ENCODE results near the gene NECTIN4. TPM values are rescaled to one million over a fixed set of nuclear protein-coding genes. Genes with fewer than 3 reads are reported as not detected.

NECTIN4 gene
- total RNA-seq, 2 donors from 2014 or later, result 0.16 TPM; not detected in 1

DNA sequence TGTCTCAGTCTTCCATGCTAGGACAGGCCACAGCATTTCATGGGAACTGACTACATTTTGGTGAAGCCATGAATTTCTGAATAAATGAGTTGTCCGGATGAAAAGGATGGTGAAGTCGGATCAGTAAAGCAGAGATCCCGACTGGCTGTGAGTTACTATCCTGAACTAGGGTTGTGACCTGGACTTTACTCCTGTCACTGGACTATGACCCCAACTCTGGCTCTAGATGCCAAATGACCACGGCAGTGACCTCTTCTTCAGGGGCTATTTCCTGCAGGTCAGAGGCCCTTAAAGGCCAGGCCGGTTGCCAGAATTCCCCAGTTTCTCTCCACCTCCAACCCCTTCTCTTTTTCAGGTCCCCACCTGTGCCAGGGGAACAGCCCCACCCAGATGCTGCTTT, 1.7 kb upstream of the NECTIN4 start:
- Mint-ChIP-seq H3K9me3 (no peaks in the 10 kb centered on the region), H3K36me3 (no peaks in the 10 kb centered on the region), H3K27ac (no peak overlapping the region)
- ATAC-seq (no peak), DNase-seq (ENCODE audit: low spot score in 2 of 2) (no peak)

DNA sequence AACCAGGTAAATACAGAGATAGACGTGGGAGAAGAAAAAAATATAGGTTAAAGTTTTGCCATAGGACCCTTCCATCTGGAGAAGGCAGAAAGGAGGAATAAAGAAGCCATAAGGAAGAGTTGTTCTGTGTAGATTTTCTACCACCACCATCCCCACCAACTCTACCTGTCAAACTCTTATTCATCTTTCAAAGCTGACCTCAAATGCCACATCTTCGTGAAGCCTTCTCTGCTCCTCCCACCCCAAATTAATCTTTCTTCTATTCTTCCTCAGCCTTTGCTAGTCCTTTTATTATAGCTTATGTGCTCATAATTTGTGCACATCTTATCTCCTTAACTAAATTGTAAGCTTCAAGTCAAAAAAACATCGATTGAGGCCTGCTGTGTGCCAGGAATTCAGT, 1.3 kb upstream of the NECTIN4 start:
- no peak for DNase-seq (ENCODE audit: low spot score in 2 of 2)
- Mint-ChIP-seq H3K27ac (no peak overlapping the region), H3K36me3 (no peaks in the 10 kb centered on the region), H3K9me3 (no peaks in the 10 kb centered on the region)
- no peak for ATAC-seq

DNA sequence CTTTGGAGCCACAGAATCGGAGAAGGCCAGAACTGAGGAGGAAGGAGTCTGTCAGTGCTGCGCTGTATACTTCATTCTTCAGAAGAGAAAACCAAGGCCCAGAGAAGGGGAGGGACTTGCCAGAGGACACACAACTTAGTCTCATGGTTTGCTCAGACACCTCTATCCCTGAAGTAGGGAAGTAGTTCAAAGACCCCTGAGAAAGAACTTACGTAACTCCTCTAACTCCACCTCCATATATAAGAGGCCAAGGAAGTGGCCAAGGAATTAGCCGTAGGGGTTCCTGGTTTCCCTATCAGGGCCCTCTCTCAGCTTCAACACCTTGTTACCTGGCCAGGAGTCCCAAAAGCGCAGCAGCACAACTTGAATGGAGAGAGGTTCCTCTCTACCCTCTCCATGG, 580 bp upstream of the NECTIN4 start:
- ATAC-seq, result no peak
- no peaks in the 10 kb centered on the region for H3K36me3 Mint-ChIP-seq
- DNase-seq (ENCODE audit: low spot score in 2 of 2), result no peak
- no peaks in the 10 kb centered on the region for H3K9me3 Mint-ChIP-seq
- H3K27ac Mint-ChIP-seq, result no peak overlapping the region

DNA sequence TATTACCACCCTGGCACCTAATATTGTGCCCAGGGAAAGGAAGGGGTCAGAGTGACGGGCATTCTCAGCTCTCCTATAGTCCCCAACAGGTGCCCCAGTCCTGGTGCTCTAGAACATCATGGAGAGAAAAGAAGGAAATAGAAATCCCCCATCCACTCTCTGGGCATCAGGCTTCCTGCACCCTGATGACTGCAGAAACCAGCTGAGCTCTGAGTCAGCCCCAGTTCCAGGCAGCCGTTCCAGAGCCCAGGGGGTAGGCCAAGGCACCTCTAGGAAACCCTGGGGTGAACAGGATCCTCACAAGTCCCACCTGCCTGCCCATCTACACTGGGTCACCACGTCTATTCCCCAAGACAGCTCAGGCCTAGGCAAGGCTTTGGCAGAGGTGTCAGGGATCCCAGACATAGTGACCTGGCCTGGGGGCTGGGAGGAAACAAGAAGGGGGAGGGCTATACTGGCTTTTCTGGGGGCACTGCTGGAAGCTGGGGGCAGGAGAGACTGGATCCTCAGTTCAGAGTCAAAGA, 709 bp downstream of the NECTIN4 start:
- Mint-ChIP-seq H3K9me3 (no peaks in the 10 kb centered on the region), H3K27ac (no peak overlapping the region), H3K36me3 (no peaks in the 10 kb centered on the region)
- DNase-seq (ENCODE audit: low spot score in 2 of 2) (no peak), ATAC-seq (no peak)

DNA sequence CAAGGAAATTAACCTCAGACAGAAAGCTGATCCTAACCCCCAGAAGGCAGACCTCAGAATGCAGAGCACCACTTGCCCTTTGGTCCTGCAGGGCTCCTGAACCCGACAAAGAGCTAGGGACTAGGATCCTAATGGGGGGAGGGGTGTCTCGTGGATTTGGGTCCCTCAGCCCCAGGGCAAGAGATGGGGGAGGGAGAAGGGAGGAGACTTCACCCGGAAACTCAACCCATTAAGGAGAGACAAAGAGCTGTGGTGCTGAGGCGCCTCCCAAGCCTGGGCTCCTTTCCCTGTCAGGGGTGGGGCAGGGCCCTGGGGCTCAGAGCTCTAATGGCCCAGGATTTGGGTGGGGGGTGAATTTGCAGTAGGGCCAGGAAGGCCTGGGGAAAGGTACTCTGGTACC, 2.9 kb downstream of the NECTIN4 start:
- Mint-ChIP-seq H3K9me3 (no peaks in the 10 kb centered on the region), H3K27ac (no peak overlapping the region), H3K36me3 (no peaks in the 10 kb centered on the region)
- DNase-seq (ENCODE audit: low spot score in 2 of 2) (no peak), ATAC-seq (no peak)

DNA sequence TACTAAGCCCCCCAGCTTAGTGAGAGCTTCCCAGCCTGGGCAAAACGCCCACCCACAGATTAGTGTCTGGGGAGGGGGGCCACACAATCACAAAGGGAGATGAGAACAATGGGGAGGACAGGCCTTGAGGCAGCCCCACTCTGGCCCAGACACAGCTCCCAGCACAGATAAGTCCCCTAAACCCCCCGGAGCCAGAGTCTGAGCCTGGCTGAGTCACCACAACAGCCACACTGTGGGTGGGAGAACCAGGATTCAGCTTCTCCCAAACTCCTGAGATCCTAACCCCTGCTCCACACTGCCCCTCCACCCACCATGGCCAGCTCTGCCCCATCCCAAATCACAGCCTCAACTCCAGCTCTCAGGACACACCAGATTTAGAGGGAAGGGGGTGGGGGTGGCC, 4.2 kb downstream of the NECTIN4 start:
- no peak for ATAC-seq
- DNase-seq (ENCODE audit: low spot score in 2 of 2), result no peak
- Mint-ChIP-seq H3K36me3 (no peaks in the 10 kb centered on the region), H3K27ac (peak overlapping the region in 1 of 2 donors; percentile 25), H3K9me3 (no peaks in the 10 kb centered on the region)

DNA sequence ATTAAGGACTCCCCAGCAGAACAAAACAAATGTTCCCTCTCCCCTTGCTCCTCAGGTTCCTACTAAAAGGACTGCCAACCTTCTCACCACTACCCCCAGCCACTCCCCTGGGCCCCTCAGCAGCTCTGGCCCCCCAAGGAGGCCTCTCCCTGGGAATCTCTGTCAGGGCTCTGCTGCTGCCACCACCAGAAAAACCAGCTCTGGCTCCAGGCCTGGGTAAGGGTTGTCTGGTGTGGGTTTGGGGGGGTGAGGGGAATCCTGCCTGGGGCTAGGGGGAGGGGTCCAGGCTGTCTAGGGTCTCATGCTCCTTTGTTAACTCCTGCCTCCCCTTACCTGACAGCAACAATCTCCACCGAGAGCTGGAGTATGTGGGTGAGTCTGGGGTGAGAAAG, 4.8 kb downstream of the NECTIN4 start:
- DNase-seq (ENCODE audit: low spot score in 2 of 2) (no peak), ATAC-seq (no peak)
- Mint-ChIP-seq H3K36me3 (no peaks in the 10 kb centered on the region), H3K9me3 (no peaks in the 10 kb centered on the region), H3K27ac (no peak overlapping the region)

DNA sequence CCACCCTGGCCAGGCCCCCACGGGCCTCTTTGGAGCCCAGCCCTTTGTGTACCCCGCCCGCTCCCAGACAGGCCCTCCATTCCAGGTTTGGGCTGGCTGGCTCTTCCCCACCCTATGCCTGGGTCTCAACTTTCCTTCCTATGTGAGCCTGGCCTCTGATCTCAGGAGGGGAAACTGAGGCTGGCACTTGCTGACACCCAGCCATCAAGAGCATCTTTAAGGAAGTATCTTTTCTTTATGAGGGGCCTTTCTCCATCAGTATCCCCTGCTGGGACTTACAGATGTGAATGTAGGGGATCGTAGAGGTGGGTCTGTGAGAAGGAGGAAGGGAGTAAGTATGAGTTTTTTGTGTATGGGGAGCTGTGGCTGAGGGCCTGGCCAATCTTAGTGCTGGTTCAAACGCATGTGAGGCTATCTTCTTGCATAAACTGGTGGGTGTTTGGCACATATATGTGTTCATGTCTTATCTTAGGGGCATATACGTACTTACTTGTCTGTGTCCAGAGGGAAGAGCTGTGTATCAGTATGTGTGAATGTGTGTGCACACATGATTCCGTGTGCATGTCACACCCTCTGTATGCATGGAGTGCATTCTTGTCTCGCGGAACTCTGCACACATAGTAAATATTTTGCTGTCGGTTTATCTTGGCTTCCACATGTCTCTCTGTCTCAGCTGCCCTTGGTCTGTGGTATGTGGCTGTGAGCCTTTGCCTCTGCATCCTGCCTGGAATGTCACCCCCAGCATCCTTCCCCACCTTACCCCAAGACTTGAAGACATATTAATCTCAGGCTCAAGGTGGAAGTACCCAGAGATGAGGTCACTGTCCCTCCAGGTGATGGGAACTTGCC, 5.4 kb downstream of the NECTIN4 start:
- ATAC-seq, result no peak
- no peak for DNase-seq (ENCODE audit: low spot score in 2 of 2)
- H3K36me3 Mint-ChIP-seq, result no peaks in the 10 kb centered on the region
- no peaks in the 10 kb centered on the region for H3K9me3 Mint-ChIP-seq
- H3K27ac Mint-ChIP-seq, result no peak overlapping the region

DNA sequence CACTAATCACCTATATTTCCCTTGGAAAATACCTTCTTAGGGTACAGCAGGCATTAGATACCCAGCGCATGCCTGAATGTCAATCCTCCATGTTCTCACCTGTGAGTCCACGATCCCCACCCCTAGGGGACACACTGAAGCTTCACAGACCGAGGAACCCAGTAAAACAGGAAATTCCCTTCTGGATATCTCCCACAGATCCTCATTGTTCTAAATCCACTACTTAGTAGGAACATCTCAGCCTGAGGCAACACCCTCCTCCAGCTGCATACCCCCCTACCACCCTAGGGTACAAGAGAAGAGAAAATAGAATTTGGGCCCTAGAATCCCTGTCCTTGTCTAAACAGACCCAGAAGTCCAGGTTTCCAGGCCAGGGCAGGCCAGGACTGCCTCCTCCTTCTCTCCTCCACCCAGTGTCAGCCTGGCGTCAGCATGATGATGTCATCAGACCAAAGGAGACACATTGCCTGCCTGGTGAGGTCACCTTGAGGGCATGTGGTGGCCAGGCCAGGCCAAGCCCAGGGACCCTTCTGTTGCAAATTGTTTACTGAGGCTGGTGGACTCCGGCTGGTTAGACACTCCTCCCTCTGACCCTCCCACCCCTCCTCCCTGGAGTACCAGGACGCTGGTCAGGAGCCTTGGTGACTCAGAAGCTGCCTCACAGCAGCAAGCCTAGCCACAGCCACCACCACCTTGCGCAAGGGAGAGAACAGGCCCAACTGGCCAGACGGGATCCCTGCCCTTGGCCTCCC, 6.2 kb downstream of the NECTIN4 start:
- DNase-seq (ENCODE audit: low spot score in 2 of 2), result no peak
- no peaks in the 10 kb centered on the region for H3K36me3 Mint-ChIP-seq
- peak in 1 of 2 donors; percentile 83 for ATAC-seq
- no peaks in the 10 kb centered on the region for H3K9me3 Mint-ChIP-seq
- no peak overlapping the region for H3K27ac Mint-ChIP-seq

DNA sequence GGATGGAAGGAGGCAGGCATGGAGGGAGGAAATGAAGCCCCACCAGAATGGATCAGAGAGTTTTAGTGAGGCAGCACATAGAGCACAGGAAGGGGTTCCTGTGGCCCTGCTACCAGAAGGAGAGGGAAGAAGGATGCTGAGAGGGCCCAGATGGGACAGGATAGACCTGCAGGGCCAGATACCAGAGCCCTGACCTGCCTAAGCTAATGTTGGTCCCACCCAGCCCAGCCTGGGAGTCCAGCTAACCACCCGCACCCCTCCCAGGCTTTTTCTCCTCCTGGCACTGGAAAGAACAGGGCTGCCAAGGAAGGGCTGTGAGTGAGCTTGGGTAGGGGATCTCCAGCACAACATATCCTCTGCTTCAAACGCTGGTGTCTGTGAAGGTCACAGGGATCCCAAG, 6.9 kb downstream of the NECTIN4 start:
- no peak overlapping the region for H3K27ac Mint-ChIP-seq
- no peaks in the 10 kb centered on the region for H3K36me3 Mint-ChIP-seq
- ATAC-seq (no peak), DNase-seq (ENCODE audit: low spot score in 2 of 2) (no peak)
- no peaks in the 10 kb centered on the region for H3K9me3 Mint-ChIP-seq

DNA sequence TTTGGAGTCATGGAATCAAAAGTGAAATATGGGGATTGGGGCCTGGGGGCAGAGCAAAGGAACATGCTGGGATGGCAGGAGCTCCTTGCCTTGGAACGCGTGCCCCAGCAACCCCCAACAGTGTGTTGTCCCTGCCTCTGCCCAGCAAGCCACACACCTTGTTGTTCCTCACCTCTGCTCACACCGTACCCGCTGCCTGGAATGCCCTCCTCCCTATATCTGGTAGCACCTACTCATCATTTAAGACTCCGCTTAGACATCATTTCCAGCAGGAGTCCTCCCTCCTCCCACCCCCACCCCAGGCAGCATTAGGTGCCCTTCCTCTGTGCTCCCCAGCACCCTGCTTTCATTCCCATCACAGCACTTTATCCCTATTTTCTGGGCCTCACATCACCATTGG, 7.8 kb downstream of the NECTIN4 start:
- DNase-seq (ENCODE audit: low spot score in 2 of 2), result no peak
- Mint-ChIP-seq H3K9me3 (no peaks in the 10 kb centered on the region), H3K36me3 (no peaks in the 10 kb centered on the region), H3K27ac (peak overlapping the region in 1 of 2 donors; percentile 15)
- no peak for ATAC-seq

DNA sequence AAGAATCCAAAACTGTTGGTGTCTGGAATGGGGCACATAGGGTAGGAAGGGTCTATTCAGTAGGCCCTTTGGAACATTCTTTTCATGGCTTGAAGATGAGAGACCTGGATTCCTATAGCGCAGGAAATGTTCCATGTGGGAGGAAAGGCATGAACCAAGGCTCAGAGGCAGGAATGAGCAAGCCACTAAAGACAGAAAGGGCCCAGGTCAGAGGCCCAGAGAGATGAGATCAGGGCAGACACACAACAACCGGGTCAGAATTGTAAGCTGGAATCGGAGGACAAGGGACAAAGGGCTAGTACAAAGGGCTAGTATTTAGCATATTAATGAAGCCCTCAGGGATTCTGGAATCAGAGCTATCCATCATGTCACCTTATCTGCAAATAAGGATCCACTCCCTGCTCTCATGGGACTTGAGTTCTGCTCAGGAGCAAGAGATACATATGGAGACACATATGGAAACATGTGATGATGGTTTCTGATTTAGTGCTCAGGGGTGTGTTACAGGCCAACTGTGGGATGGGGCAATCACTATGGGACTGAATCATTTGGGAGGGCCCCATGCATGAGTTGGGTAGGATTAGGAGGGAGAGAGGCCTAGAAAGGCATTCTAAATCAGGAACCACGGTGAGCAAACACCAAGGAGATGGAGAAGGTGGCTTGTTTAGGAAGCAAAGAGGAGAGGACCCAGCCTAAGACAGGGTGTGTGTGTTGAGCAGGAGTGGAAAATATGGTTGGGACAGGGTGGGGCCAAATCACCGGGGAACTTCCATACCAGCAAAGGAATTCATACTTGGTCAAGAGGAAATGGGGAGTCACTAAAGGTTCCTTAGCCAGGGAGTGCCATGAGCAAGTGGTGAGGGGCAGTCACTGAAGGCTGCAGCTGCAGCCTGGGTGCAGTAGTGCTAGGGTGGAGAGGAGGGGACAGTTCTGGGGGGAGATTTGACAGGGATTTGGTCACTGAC, 8.6 kb downstream of the NECTIN4 start:
- no peaks in the 10 kb centered on the region for H3K36me3 Mint-ChIP-seq
- peak overlapping the region in 1 of 2 donors; percentile 86 for H3K27ac Mint-ChIP-seq
- no peaks in the 10 kb centered on the region for H3K9me3 Mint-ChIP-seq
- ATAC-seq (peak in 1 of 2 donors; percentile 21), DNase-seq (ENCODE audit: low spot score in 2 of 2) (no peak)

DNA sequence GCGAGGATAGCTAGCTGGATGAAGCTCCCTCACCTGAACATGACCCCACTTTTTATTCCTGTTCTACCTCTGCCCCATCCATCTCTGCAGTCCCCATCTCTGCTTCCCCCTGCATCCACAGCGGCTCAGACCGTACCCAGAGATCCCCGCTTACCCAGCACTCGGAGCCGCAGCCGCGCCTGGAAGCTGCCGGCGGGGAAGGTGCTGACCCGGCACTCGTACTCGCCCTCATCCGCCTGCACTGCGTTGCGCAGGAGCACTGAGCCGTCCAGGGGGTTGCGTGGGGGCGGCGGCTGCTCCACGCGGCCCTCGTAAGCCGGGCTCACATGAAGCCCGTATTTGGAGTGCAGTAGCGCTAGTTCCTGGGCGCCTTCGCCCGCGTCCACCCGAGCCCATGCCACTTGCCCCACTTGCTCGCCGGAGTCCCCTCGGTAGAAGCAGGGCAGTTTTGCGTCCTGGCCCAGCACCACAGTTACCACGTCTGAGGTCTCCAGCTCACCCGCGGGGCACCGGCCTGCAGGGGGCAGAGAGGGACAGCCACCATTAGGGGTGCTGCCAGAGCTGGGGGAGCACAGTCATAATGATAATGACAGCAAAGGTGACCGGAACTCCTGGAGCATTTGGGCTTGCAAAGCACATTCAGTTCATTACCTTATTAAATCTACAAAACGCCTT, 9.8 kb downstream of the NECTIN4 start:
- no peak overlapping the region for H3K27ac Mint-ChIP-seq
- H3K36me3 Mint-ChIP-seq, result no peaks in the 10 kb centered on the region
- H3K9me3 Mint-ChIP-seq, result no peaks in the 10 kb centered on the region
- ATAC-seq (no peak), DNase-seq (ENCODE audit: low spot score in 2 of 2) (no peak)

DNA sequence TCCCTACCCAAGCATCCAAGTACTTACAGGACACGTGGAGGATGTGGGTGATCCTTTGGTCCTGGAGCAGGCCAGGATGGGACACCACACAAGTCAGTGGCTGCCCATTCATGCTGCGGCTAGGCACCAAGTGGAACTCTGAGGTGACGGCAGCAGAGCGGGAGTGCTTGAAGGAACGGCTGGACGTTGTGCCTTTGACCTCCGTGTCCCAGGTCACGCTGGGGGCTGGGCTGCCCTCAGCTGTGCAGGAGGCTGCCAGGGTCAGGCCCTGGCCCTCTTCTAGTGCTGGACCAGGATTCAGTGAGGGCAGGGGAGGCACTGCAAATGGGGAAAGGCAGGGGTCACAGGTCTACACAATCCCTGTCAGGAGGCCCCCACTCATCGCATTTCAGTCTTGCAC, 11.9 kb downstream of the NECTIN4 start:
- no peak overlapping the region for H3K27ac Mint-ChIP-seq
- H3K9me3 Mint-ChIP-seq, result no peaks in the 10 kb centered on the region
- H3K36me3 Mint-ChIP-seq, result no peaks in the 10 kb centered on the region
- DNase-seq (ENCODE audit: low spot score in 2 of 2) (no peak), ATAC-seq (no peak)

DNA sequence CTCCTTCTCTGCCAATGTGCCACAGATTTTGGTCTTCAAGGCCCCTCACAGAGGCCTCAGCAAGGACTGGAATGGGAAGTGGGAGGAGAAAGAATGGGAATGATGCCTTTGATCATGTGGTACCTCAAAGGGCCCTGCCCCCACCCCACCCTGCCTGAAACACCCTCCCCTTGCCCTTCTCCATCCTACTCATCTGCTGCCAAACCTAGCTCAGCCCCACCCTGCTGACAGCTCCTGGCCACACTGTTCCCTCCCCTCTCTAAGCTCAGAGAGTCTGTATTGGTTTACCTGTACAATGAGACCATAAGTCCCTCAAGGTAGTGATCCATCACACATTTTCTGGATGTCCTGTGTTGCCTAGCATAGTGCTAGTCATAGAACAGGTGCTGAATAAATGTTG, 12.9 kb downstream of the NECTIN4 start:
- no peak overlapping the region for H3K27ac Mint-ChIP-seq
- no peaks in the 10 kb centered on the region for H3K9me3 Mint-ChIP-seq
- DNase-seq (ENCODE audit: low spot score in 2 of 2) (no peak), ATAC-seq (no peak)
- H3K36me3 Mint-ChIP-seq, result no peaks in the 10 kb centered on the region

DNA sequence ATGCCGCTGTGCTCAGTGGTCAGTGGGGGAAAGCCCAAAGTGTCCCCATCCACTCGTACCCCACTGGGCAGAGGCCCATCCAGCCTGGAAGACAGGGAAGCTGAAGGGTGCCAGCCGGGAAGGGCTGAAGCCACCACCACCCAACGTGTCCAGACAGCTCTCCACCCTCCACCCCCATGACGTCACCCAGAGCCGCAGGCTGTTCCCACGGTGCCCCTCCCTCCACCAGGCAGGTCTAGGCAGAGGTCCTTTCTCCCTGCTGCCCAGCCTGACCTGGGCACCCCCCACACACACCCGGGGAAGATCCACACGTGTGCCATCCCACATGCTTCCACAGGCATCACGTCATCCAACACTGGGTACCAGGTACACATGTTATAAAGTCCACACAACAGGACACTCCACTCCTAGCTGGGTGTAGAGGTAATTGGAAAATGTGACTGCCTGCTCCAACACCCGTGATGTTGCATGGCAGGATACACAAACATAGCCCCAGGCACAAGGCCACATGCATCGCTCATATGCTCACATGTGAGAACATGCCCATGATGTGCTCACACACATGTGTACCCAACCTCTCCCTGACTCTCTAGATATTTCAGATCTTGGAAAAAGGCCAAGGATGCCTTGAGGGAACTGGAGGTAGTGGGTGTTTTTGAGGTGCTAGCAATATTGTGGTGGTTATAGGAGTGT, 14.5 kb downstream of the NECTIN4 start:
- DNase-seq (ENCODE audit: low spot score in 2 of 2) (no peak), ATAC-seq (no peak)
- H3K27ac Mint-ChIP-seq, result peak overlapping the region; percentile 55 to 71
- no peaks in the 10 kb centered on the region for H3K36me3 Mint-ChIP-seq
- no peaks in the 10 kb centered on the region for H3K9me3 Mint-ChIP-seq
